ENCODE measurements around the gene DNAJC4. TPM values are rescaled to one million over a fixed set of nuclear protein-coding genes. Genes with fewer than 3 reads are reported as not detected.

The DNAJC4 gene
- total RNA-seq, 1 donor from 2014 or later, result 39.5 TPM

- TF ChIP-seq CTCF (IDR thresholded peaks at IDR 0.05), result no peak
- peaks cover 61% of the 10 kb centered on the region for H3K4me1 ChIP-seq
- DNase-seq (no peak), ATAC-seq (no peak)
- no peaks in the 10 kb centered on the region for H3K27me3 ChIP-seq (ENCODE audit: low read depth)
- H3K36me3 ChIP-seq, result peaks cover 4% of the 10 kb centered on the region
- intact Hi-C loops (cut with DNase I), result no loop called here
- H3K4me3 ChIP-seq, result no peak overlapping the region
- H3K27ac ChIP-seq, result no peak overlapping the region
- H3K9me3 ChIP-seq, result no peaks in the 10 kb centered on the region
Measured at GRCh38 chr11:64232182-64232966, 2.0 kb downstream of the DNAJC4 start.

GRCh38 chr11:64232967-64233315, 2.6 kb downstream of the DNAJC4 start:
- DNase-seq (no peak), ATAC-seq (no peak)
- intact Hi-C loops (cut with DNase I), result no loop called here
- Histone ChIP-seq H3K4me1 (peaks cover 59% of the 10 kb centered on the region), H3K4me3 (no peak overlapping the region), H3K9me3 (no peaks in the 10 kb centered on the region), H3K27me3 (ENCODE audit: low read depth) (no peaks in the 10 kb centered on the region), H3K27ac (no peak overlapping the region), H3K36me3 (peaks cover 10% of the 10 kb centered on the region)
- no peak for TF ChIP-seq CTCF (IDR thresholded peaks at IDR 0.05)

- ATAC-seq (peak; percentile 68 to 73), DNase-seq (peak; percentile 79)
- Histone ChIP-seq H3K4me3 (peak within 1 kb of the TSS; percentile 76), H3K4me1 (peaks cover 69% of the 10 kb centered on the region), H3K36me3 (peaks cover 19% of the 10 kb centered on the region), H3K9me3 (no peaks in the 10 kb centered on the region), H3K27me3 (ENCODE audit: low read depth) (no peaks in the 10 kb centered on the region), H3K27ac (peak within 1 kb of the TSS; percentile 75)
- intact Hi-C loops (cut with DNase I), result no loop called here
- TF ChIP-seq CTCF (IDR thresholded peaks at IDR 0.05), result no peak
Measured at GRCh38 chr11:64233913-64234586, 3.7 kb downstream of the DNAJC4 start, which contains the start of gene VEGFB. TSS of gene VEGFB (plus strand) at chr11:64234584. CDS start at chr11:64234834, 250 bp downstream.

GRCh38 chr11:64234647-64235379, 4.5 kb downstream of the DNAJC4 start:
- DNase-seq (no peak), ATAC-seq (peak; percentile 41 to 44)
- no peak for TF ChIP-seq CTCF (IDR thresholded peaks at IDR 0.05)
- intact Hi-C loops (cut with DNase I), result no loop called here
- no peaks in the 10 kb centered on the region for H3K27me3 ChIP-seq (ENCODE audit: low read depth)
- H3K4me1 ChIP-seq, result peaks cover 69% of the 10 kb centered on the region
- H3K4me3 ChIP-seq, result peak overlapping the region; percentile 76
- H3K36me3 ChIP-seq, result peaks cover 23% of the 10 kb centered on the region
- H3K27ac ChIP-seq, result peak overlapping the region; percentile 75
- no peaks in the 10 kb centered on the region for H3K9me3 ChIP-seq

DNA sequence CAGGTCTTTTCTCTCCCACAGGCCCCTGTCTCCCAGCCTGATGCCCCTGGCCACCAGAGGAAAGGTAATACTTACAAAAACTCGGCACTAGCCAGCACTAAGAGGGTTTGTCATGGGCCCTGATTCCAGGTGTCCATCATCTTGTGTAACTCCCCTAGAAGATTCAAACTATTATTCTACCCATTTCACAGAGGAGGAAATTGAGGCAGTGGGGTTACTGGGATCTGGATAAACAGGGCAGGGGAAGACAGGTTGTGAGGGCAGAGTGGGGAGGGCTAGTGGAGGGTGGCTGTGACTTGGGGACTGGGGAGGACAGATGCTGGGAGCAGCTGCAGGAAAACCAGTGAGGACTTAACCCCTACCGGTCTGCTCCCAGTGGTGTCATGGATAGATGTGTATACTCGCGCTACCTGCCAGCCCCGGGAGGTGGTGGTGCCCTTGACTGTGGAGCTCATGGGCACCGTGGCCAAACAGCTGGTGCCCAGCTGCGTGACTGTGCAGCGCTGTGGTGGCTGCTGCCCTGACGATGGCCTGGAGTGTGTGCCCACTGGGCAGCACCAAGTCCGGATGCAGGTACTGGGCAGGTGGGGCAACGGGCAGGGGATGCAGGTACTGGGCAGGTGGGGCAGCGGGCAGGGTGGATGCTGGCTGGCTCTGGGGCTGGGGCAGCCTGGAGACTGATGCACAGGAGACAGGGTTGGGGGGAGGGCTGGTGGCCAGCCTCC, 5.3 kb downstream of the DNAJC4 start:
- DNase-seq, result no peak
- Histone ChIP-seq H3K9me3 (no peaks in the 10 kb centered on the region), H3K27ac (peak overlapping the region; percentile 75), H3K4me1 (peaks cover 73% of the 10 kb centered on the region), H3K27me3 (ENCODE audit: low read depth) (no peaks in the 10 kb centered on the region), H3K4me3 (peak overlapping the region; percentile 76), H3K36me3 (peaks cover 23% of the 10 kb centered on the region)
- TF ChIP-seq CTCF (IDR thresholded peaks at IDR 0.05), result no peak
- no peak for ATAC-seq
- intact Hi-C loops (cut with DNase I), result no loop called here

All from lower lobe of right lung (tissue), 2 donors.